ENCODE data around the gene ROR1.

DNA sequence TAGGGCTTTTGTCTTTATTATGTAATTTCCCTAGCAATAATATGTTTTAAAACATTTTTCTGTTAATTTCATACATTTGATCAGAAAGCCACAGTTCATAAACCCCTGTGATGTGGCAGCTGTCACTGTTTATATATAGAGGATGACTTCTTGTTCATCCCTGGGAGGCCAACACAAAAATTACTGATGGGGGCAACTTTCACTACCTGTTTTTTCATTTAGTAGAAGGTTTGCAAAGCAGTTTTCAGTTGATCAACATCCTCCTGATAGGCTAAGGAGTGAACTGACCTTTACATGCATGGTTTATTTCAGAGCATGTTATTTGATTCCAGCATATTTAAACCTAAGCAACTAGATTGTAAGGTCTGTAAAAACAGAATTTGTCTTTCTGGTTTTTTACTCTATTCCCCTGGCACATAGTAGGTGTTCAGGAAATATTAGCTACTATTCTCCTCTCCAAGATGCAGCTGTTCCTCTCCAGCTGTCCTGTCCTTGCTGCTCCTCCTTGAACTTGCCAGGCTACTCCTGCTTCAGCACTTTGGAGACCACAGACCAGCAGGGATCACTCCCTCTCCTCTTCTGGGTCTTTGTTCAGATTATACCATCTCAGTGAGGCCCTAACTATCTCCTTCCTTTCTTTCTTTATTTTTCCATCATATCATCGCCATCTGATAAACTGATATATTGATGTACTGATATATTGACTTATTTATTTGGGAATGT, 54.7 kb downstream of the ROR1 start:
- no peak for TF ChIP-seq CTCF (IDR thresholded peaks at IDR 0.05)
- TF ChIP-seq POLR2A (IDR thresholded peaks at IDR 0.05) = no peak

Data from testis (tissue), 2 donors.